Thymus (tissue), 11 donors: ENCODE data around the gene ASF1B. TPM values are rescaled to one million over a fixed set of nuclear protein-coding genes. Genes with fewer than 3 reads are reported as not detected.

Experiments used
- DNase-seq, 9 donors: peaks; one replicate each; pipeline ENCODE4 v3.0.0-alpha.2; 2013; ENCODE audit warnings: low spot score in 9 of 9, low read depth in 6 of 9, missing footprints in 1 of 9
- H3K27ac ChIP-seq, 2 donors: one replicate each; pipeline ENCODE4 v1.5.1; 2013; ENCODE audit warnings: control low read depth in 1 of 2, low read depth in 1 of 2, low read length in 1 of 2, mild to moderate bottlenecking in 1 of 2, moderate library complexity in 1 of 2
- H3K27me3 ChIP-seq, 2 donors: one replicate each; pipeline ENCODE4 v1.5.1; 2013; ENCODE audit warnings: low read length in 1 of 2; ENCODE audit not compliant: control insufficient read depth in 2 of 2, insufficient read depth in 1 of 2
- H3K36me3 ChIP-seq, 2 donors: one replicate each; pipeline ENCODE4 v1.5.1; 2013; ENCODE audit warnings: low read length in 1 of 2, mild to moderate bottlenecking in 1 of 2, moderate library complexity in 1 of 2; ENCODE audit not compliant: control insufficient read depth in 2 of 2, insufficient read depth in 2 of 2
- H3K4me1 ChIP-seq, 2 donors: one replicate each; pipeline ENCODE4 v1.5.1; 2013; ENCODE audit warnings: low read length in 2 of 2; ENCODE audit not compliant: control insufficient read depth in 2 of 2, insufficient read depth in 2 of 2
- H3K4me3 ChIP-seq, 2 donors: one replicate each; pipeline ENCODE4 v1.5.1; 2013; ENCODE audit warnings: low read length in 2 of 2, control low read depth in 1 of 2, mild to moderate bottlenecking in 1 of 2
- H3K9me3 ChIP-seq, 2 donors: one replicate each; pipeline ENCODE4 v1.5.1; 2013; ENCODE audit warnings: low read length in 1 of 2, mild to moderate bottlenecking in 1 of 2; ENCODE audit not compliant: control insufficient read depth in 2 of 2, insufficient read depth in 1 of 2
- WGBS: extraction: QIAGEN DNeasy Blood & Tissue Kit; methylation state at CpG from one replicate; pipeline ENCODE4 v1.1.7; 2013; 5-methylcytosine and 5-hydroxymethylcytosine counted together
- polyA plus RNA-seq: library from polyadenylated mRNA; stranded (reverse); fragments of 200-250 nt; gene quantifications from one replicate; pipeline ENCODE4 v1.2.3, GENCODE V29; 2013
- total RNA-seq: library from RNA; stranded (reverse); fragments of 120-200 nt; gene quantifications from one replicate; pipeline ENCODE4 v1.2.4, GENCODE V29; 2013
- donor health status: healthy.

The ASF1B gene
- total and polyA plus RNA-seq, 2 donors: 2.9 to 36.1 TPM

GRCh38 chr19:14177496-14178074 lies 41.2 kb upstream of the ASF1B start:
- H3K27ac ChIP-seq: no peak overlapping the region
- DNase-seq: no peak
- WGBS: 97% methylated on average over 23 of the region's 23 CpGs
- H3K4me3 ChIP-seq: no peak overlapping the region
- H3K9me3 ChIP-seq: no peaks in the 10 kb centered on the region
- peaks cover 21 to 27% of the 10 kb centered on the region in 2 donors for H3K36me3 ChIP-seq
- no peaks in the 10 kb centered on the region for H3K4me1 ChIP-seq
- no peaks in the 10 kb centered on the region for H3K27me3 ChIP-seq

- Histone ChIP-seq H3K27me3 (no peaks in the 10 kb centered on the region), H3K36me3 (peaks cover 38 to 39% of the 10 kb centered on the region in 2 donors), H3K9me3 (no peaks in the 10 kb centered on the region), H3K27ac (no peak overlapping the region), H3K4me1 (no peaks in the 10 kb centered on the region), H3K4me3 (no peak overlapping the region)
- 96% methylated on average over 6 of the region's 6 CpGs for WGBS
- DNase-seq: no peak
Observed at GRCh38 chr19:14175351-14175792, 39.0 kb upstream of the ASF1B start.

GRCh38 chr19:14174883-14175282 lies 38.5 kb upstream of the ASF1B start:
- peaks cover 43 to 44% of the 10 kb centered on the region in 2 donors for H3K36me3 ChIP-seq
- no peak overlapping the region for H3K4me3 ChIP-seq
- H3K27me3 ChIP-seq: no peaks in the 10 kb centered on the region
- DNase-seq: no peak
- 97% methylated on average over 9 of the region's 9 CpGs for WGBS
- no peaks in the 10 kb centered on the region for H3K9me3 ChIP-seq
- no peaks in the 10 kb centered on the region for H3K4me1 ChIP-seq
- H3K27ac ChIP-seq: no peak overlapping the region

GRCh38 chr19:14168993-14169392 lies 32.6 kb upstream of the ASF1B start:
- Histone ChIP-seq H3K36me3 (peaks cover 34 to 40% of the 10 kb centered on the region in 2 donors), H3K27ac (no peak overlapping the region), H3K4me3 (no peak overlapping the region), H3K27me3 (no peaks in the 10 kb centered on the region), H3K9me3 (no peaks in the 10 kb centered on the region), H3K4me1 (peaks cover 7 to 30% of the 10 kb centered on the region in 2 donors)
- no peak for DNase-seq
- 99% methylated on average over 12 of the region's 12 CpGs for WGBS

DNA sequence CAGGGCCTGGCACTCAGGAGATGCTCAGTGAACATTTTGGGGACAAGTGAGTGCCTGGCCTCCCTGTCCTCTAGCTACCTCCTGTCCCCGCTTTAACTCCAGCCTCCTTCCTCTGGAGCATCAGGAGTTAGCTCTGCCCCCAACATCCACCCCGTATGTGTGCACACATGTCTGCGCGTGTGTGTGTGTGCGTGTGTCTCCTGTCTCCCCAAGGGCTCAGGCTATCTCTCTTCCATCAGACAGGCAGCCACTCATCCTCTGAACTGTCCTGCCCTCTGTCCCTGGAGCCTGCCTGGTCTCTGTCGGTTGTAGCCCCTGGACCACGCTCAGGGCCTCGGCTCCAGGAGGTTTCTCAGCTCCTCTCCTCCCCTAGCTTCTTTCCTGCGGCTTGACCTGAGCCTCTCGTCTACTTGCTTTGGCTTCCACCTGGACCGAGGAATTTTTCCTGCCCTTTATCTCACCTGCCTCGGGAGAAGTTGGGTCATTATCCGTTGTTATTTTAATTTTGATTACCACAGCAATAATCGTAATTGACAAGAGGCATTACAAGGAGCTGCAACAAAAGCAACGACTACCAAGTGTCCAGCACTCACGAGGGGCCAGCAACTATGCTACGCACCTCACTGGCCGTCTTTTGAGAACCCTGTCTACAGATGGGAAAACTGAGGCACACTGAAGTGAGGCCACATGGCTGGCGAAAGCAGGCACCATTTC lies 32.0 kb upstream of the ASF1B start:
- H3K27ac ChIP-seq: no peak overlapping the region
- no peaks in the 10 kb centered on the region for H3K27me3 ChIP-seq
- H3K9me3 ChIP-seq: no peaks in the 10 kb centered on the region
- H3K4me3 ChIP-seq: no peak overlapping the region
- H3K36me3 ChIP-seq: peaks cover 31 to 37% of the 10 kb centered on the region in 2 donors
- DNase-seq: no peak
- 92% methylated on average over 19 of the region's 19 CpGs for WGBS
- H3K4me1 ChIP-seq: peaks cover 7 to 30% of the 10 kb centered on the region in 2 donors

DNA sequence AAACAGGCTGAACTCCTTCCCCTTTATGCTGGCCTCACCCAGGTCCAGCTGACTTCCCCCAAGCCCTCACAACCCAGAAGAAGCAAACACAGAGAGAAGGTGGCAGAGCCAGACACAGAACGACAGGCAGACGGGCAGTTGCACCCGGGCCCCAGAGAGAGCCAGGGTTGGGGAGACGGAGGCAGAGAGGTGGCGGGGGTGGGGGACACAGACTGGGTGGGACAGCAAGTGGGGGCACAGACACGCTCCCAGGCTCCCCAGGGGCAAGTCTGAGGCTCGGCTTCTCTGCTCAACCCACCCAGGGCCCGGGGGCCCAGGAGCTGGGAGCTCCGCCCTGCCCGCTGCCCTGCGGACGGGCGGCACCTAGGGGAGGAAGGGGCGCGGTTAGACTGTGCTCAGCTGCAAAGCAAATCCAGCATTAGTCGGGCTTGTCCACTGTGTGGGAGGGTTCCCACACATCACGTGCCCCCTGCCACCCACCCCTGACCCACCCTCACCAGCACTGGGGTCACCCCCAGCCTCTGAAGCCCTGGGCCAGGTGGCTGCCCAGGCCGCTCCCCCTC lies 31.3 kb upstream of the ASF1B start:
- Histone ChIP-seq H3K4me3 (no peak overlapping the region), H3K27ac (no peak overlapping the region), H3K9me3 (no peaks in the 10 kb centered on the region), H3K36me3 (peaks cover 32 to 35% of the 10 kb centered on the region in 2 donors), H3K27me3 (no peaks in the 10 kb centered on the region), H3K4me1 (peaks cover 7 to 30% of the 10 kb centered on the region in 2 donors)
- WGBS: 19% methylated on average over 18 of the region's 18 CpGs
- peak in 1 of 9 donors; percentile 44 for DNase-seq

GRCh38 chr19:14166999-14167575 lies 30.7 kb upstream of the ASF1B start:
- Histone ChIP-seq H3K36me3 (peaks cover 33 to 38% of the 10 kb centered on the region in 2 donors), H3K27ac (peak overlapping the region in 1 of 2 donors; percentile 55), H3K27me3 (no peaks in the 10 kb centered on the region), H3K4me3 (no peak overlapping the region), H3K4me1 (peaks cover 7 to 30% of the 10 kb centered on the region in 2 donors), H3K9me3 (no peaks in the 10 kb centered on the region)
- DNase-seq: peak in 1 of 9 donors; percentile 24
- 23% methylated on average over 12 of the region's 12 CpGs for WGBS

DNA sequence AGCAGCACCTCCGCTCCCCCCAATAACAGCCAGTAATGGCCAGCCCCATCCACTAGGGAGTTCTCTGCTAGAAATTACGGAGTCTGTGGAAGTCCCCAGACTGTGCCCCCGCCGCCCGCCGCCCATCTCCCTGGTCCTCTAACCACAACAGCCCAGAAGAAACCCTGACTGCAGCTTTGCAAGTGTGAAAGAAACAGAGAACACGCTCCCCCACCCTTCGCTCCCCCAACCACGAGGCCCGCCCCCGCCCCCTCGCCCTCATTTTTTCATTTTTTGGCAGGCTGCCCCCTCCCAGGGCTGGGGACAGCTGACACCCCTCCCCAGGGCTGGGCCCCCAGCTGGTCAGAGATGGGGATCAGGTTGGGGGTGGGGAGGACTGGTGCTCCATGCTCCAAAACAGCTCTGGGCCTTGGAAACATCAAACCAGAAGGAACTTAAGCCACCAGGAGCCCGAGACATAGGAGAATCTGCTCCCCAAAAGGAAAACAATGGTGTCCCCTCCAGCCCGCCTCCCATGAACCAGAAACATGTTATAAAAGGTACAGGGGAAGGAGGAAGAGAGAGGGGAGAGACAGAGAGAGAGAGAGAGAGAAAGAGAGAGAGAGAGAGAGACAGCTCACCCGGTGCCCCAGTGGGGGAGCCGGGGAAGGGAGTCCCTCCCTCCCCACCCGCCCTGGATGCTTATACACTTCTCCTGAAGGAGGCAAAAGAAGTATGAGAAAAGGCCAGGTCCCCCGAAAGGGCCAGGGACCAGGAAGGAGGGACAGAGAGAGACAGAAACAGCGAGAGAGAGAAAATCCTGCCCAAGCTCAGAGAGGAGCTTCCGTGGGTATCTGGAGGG lies 29.8 kb upstream of the ASF1B start:
- no peak overlapping the region for H3K27ac ChIP-seq
- peak in 1 of 9 donors; percentile 21 for DNase-seq
- WGBS: 47% methylated on average over 20 of the region's 20 CpGs
- H3K27me3 ChIP-seq: no peaks in the 10 kb centered on the region
- peaks cover 27 to 35% of the 10 kb centered on the region in 2 donors for H3K36me3 ChIP-seq
- no peak overlapping the region for H3K4me3 ChIP-seq
- no peaks in the 10 kb centered on the region for H3K9me3 ChIP-seq
- H3K4me1 ChIP-seq: peaks cover 7 to 30% of the 10 kb centered on the region in 2 donors
